SK-N-SH treated with all-trans-retinoic acid at 6 μM for 48 hours (cell line): Measurements from ENCODE around the gene STRBP.

Experiments used
- ATAC-seq: fragments of 200-7000 bp; cut with Tn5 transposase; 3 replicates; pipeline ENCODE4 v1.9.1; 2020; ENCODE audit warnings: mild to moderate bottlenecking, moderate library complexity
- ARNTL ChIP-seq: fragments of 450-650 bp; formaldehyde crosslinking; IDR thresholded peaks from 2 replicates; pipeline ENCODE4 v1.5.0; 2020; ENCODE audit warnings: low read depth, mild to moderate bottlenecking, moderate library complexity, borderline replicate concordance
- BACH2 ChIP-seq: fragments of 250-450 bp; sonication (Bioruptor Pico); IDR thresholded peaks from 2 replicates; pipeline ENCODE4 v1.9.0; 2021; ENCODE audit warnings: mild to moderate bottlenecking, borderline replicate concordance
- CREB5 ChIP-seq: fragments of 250-450 bp; sonication (Bioruptor Pico); IDR thresholded peaks from 2 replicates; pipeline ENCODE4 v1.5.1; 2020; ENCODE audit warnings: low read depth, mild to moderate bottlenecking, moderate library complexity
- CSDC2 ChIP-seq: fragments of 250-450 bp; sonication (Bioruptor Pico); IDR thresholded peaks from 2 replicates; pipeline ENCODE4 v1.5.0; 2020; ENCODE audit warnings: mild to moderate bottlenecking, moderate library complexity
- ESRRG ChIP-seq: fragments of 250-450 bp; sonication (Bioruptor Pico); IDR thresholded peaks from 2 replicates; pipeline ENCODE4 v1.6.1; 2021; ENCODE audit warnings: mild to moderate bottlenecking
- ISL1 ChIP-seq: fragments of 250-450 bp; sonication (Bioruptor Pico); IDR thresholded peaks from 2 replicates; pipeline ENCODE4 v2.1.2; 2022; ENCODE audit warnings: mild to moderate bottlenecking, moderate library complexity
- OSR1 ChIP-seq: fragments of 250-450 bp; sonication (Bioruptor Pico); IDR thresholded peaks from 2 replicates; pipeline ENCODE4 v1.8.0; 2022; ENCODE audit warnings: moderate library complexity, mild to moderate bottlenecking, inconsistent platforms
- PATZ1 ChIP-seq: fragments of 250-450 bp; sonication (Bioruptor Pico); IDR thresholded peaks from 2 replicates; pipeline ENCODE4 v1.8.0; 2020; ENCODE audit warnings: mild to moderate bottlenecking, moderate library complexity, borderline replicate concordance
- PPARA ChIP-seq: fragments of 250-450 bp; sonication (Bioruptor Pico); IDR thresholded peaks from 2 replicates; pipeline ENCODE4 v1.5.0; 2020; ENCODE audit warnings: mild to moderate bottlenecking, borderline replicate concordance
- RARB ChIP-seq: fragments of 250-450 bp; sonication (Bioruptor Pico); IDR thresholded peaks from 2 replicates; pipeline ENCODE4 v1.8.0; 2021; ENCODE audit warnings: mild to moderate bottlenecking, moderate library complexity
- SNAI2 ChIP-seq: fragments of 250-450 bp; sonication (Bioruptor Pico); IDR thresholded peaks from 2 replicates; pipeline ENCODE4 v1.5.0; 2020; ENCODE audit warnings: mild to moderate bottlenecking, moderate library complexity
- TCF4 ChIP-seq: fragments of 250-450 bp; sonication (Bioruptor Pico); IDR thresholded peaks from 2 replicates; pipeline ENCODE4 v1.8.0; 2021; ENCODE audit warnings: mild to moderate bottlenecking, moderate library complexity, borderline replicate concordance
- TOX ChIP-seq: fragments of 250-450 bp; sonication (Bioruptor Pico); IDR thresholded peaks from 2 replicates; pipeline ENCODE4 v1.8.0; 2021; ENCODE audit warnings: mild to moderate bottlenecking, moderate library complexity, borderline replicate concordance
- TSHZ2 ChIP-seq: fragments of 250-450 bp; sonication (Bioruptor Pico); IDR thresholded peaks from 2 replicates; pipeline ENCODE4 v1.5.0; 2020; ENCODE audit warnings: mild to moderate bottlenecking, moderate library complexity
- ZFP3 ChIP-seq: fragments of 250-450 bp; sonication (Bioruptor Pico); IDR thresholded peaks from 2 replicates; pipeline ENCODE4 v1.5.0; 2020; ENCODE audit warnings: mild to moderate bottlenecking, moderate library complexity
- ZNF565 ChIP-seq: fragments of 450-650 bp; formaldehyde crosslinking; conservative IDR thresholded peaks from 2 replicates; pipeline ENCODE4 v1.5.0; 2020; ENCODE audit warnings: low read depth, mild to moderate bottlenecking, moderate library complexity
- ZNF8 ChIP-seq: fragments of 450-650 bp; formaldehyde crosslinking; IDR thresholded peaks from 2 replicates; pipeline ENCODE4 v1.5.0; 2020; ENCODE audit warnings: mild to moderate bottlenecking, moderate library complexity
- TF ChIP-seq, protein P1 (sequence below): fragments of 250-450 bp; sonication (Bioruptor Pico); IDR thresholded peaks from 2 replicates; pipeline ENCODE4 v1.5.1; 2021; ENCODE audit warnings: mild to moderate bottlenecking, moderate library complexity
- TF ChIP-seq, protein P2 (sequence below): fragments of 250-450 bp; sonication (Bioruptor Pico); IDR thresholded peaks from 2 replicates; pipeline ENCODE4 v1.8.0; 2021; ENCODE audit warnings: low read depth, mild to moderate bottlenecking, moderate library complexity, borderline replicate concordance

The STRBP gene

GRCh38 chr9:123098096-123098459 lies 170.3 kb downstream of the STRBP start:
- ATAC-seq: no peak
- no peak for TF ChIP-seq ISL1 (CRISPR knock-in tag)

- TF ChIP-seq PPARA (CRISPR knock-in tag) (no peak), PATZ1 (CRISPR knock-in tag) (no peak), CREB5 (CRISPR knock-in tag) (no peak), SNAI2 (no peak), ZNF565 (CRISPR knock-in tag) (no peak), ISL1 (CRISPR knock-in tag) (no peak), BACH2 (no peak), ESRRG (CRISPR knock-in tag) (no peak), ZNF8 (CRISPR knock-in tag) (no peak), TCF4 (CRISPR knock-in tag) (no peak), TOX (CRISPR knock-in tag) (no peak), ARNTL (CRISPR knock-in tag) (no peak), TSHZ2 (CRISPR knock-in tag) (no peak)
- TF ChIP-seq, protein P1, sequence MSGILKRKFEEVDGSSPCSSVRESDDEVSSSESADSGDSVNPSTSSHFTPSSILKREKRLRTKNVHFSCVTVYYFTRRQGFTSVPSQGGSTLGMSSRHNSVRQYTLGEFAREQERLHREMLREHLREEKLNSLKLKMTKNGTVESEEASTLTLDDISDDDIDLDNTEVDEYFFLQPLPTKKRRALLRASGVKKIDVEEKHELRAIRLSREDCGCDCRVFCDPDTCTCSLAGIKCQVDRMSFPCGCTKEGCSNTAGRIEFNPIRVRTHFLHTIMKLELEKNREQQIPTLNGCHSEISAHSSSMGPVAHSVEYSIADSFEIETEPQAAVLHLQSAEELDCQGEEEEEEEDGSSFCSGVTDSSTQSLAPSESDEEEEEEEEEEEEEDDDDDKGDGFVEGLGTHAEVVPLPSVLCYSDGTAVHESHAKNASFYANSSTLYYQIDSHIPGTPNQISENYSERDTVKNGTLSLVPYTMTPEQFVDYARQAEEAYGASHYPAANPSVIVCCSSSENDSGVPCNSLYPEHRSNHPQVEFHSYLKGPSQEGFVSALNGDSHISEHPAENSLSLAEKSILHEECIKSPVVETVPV (CRISPR knock-in tag): no peak
- TF ChIP-seq, protein P2, sequence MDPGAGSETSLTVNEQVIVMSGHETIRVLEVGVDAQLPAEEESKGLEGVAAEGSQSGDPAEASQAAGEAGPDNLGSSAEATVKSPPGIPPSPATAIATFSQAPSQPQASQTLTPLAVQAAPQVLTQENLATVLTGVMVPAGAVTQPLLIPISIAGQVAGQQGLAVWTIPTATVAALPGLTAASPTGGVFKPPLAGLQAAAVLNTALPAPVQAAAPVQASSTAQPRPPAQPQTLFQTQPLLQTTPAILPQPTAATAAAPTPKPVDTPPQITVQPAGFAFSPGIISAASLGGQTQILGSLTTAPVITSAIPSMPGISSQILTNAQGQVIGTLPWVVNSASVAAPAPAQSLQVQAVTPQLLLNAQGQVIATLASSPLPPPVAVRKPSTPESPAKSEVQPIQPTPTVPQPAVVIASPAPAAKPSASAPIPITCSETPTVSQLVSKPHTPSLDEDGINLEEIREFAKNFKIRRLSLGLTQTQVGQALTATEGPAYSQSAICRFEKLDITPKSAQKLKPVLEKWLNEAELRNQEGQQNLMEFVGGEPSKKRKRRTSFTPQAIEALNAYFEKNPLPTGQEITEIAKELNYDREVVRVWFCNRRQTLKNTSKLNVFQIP (CRISPR knock-in tag): no peak
Measured at GRCh38 chr9:123097430-123098095, 170.8 kb downstream of the STRBP start.

GRCh38 chr9:123096987-123097386 lies 171.4 kb downstream of the STRBP start:
- no peak for ATAC-seq
- TF ChIP-seq PATZ1 (CRISPR knock-in tag) (no peak), RARB (CRISPR knock-in tag) (no peak), TOX (CRISPR knock-in tag) (no peak), BACH2 (no peak), ISL1 (CRISPR knock-in tag) (no peak), ZNF565 (CRISPR knock-in tag) (no peak), ARNTL (CRISPR knock-in tag) (no peak), ESRRG (CRISPR knock-in tag) (no peak), OSR1 (CRISPR knock-in tag) (no peak), ZFP3 (CRISPR knock-in tag) (no peak), TCF4 (CRISPR knock-in tag) (no peak), CREB5 (CRISPR knock-in tag) (no peak), CSDC2 (CRISPR knock-in tag) (no peak)
- TF ChIP-seq, protein P2 (CRISPR knock-in tag): no peak

More at GRCh38 chr9:123097430-123098095, 170.8 kb downstream of the STRBP start:
- ATAC-seq: no peak
